HG02588 (cell line): ENCODE measurements around the gene CDCA7L.
A peak's percentile ranks its signal among the peaks of the same experiment; 100 is the strongest.
"Not testable (repeated sequence)": the region's sequence is repeated elsewhere in the genome, so short reads cannot be mapped to it uniquely, and the experiment has no call there.

Source experiments
- ATAC-seq: cut with Tn5 transposase; IDR thresholded peaks from one replicate; pipeline ENCODE4 v1.9.1; 2021; ENCODE audit warnings: mild to moderate bottlenecking, moderate library complexity; ENCODE audit not compliant: unreplicated experiment

Gene CDCA7L

GRCh38 chr7:21944616-21945453 lies 864 bp downstream of the CDCA7L start:
- no peak for ATAC-seq

GRCh38 chr7:21943436-21943835 lies 2.3 kb downstream of the CDCA7L start:
- no peak for ATAC-seq

GRCh38 chr7:21942955-21943354 lies 2.7 kb downstream of the CDCA7L start:
- ATAC-seq = no peak

- no peak for ATAC-seq
These were observed 4.0 kb downstream of the CDCA7L start for GRCh38 chr7:21941611-21942141.

- no peak for ATAC-seq
These were observed 5.8 kb downstream of the CDCA7L start for GRCh38 chr7:21939858-21940372.

GRCh38 chr7:21939136-21939857 lies 6.4 kb downstream of the CDCA7L start:
- ATAC-seq = peak; percentile 83

- ATAC-seq = no peak
These were observed 7.2 kb downstream of the CDCA7L start for GRCh38 chr7:21938463-21938862.

GRCh38 chr7:21934808-21935207 lies 10.9 kb downstream of the CDCA7L start:
- no peak for ATAC-seq

- ATAC-seq = not testable (repeated sequence)
These were observed 12.4 kb downstream of the CDCA7L start for GRCh38 chr7:21933293-21933692.

GRCh38 chr7:21927693-21928092 lies 18.0 kb downstream of the CDCA7L start:
- ATAC-seq = no peak

GRCh38 chr7:21926448-21926847 lies 19.3 kb downstream of the CDCA7L start:
- ATAC-seq = no peak

GRCh38 chr7:21923658-21924057 lies 22.0 kb downstream of the CDCA7L start:
- no peak for ATAC-seq

- ATAC-seq = no peak
These were observed 23.1 kb downstream of the CDCA7L start for GRCh38 chr7:21922605-21923004.

- no peak for ATAC-seq
These were observed 24.8 kb downstream of the CDCA7L start for GRCh38 chr7:21920936-21921335.

- no peak for ATAC-seq
These were observed 27.5 kb downstream of the CDCA7L start for GRCh38 chr7:21918216-21918615.

- no peak for ATAC-seq
These were observed 29.1 kb downstream of the CDCA7L start for GRCh38 chr7:21916629-21917028.

- ATAC-seq = no peak
These were observed 29.5 kb downstream of the CDCA7L start for GRCh38 chr7:21916176-21916575.

- no peak for ATAC-seq
These were observed 30.6 kb downstream of the CDCA7L start for GRCh38 chr7:21915140-21915539.

GRCh38 chr7:21914671-21915070 lies 31.0 kb downstream of the CDCA7L start:
- ATAC-seq = no peak

GRCh38 chr7:21912931-21913780 lies 32.5 kb downstream of the CDCA7L start:
- no peak for ATAC-seq

- no peak for ATAC-seq
These were observed 33.4 kb downstream of the CDCA7L start for GRCh38 chr7:21912305-21912704.
